Endothelial cell of umbilical vein (primary cell): ENCODE data around the gene SNX22. TPM values are rescaled to one million over a fixed set of nuclear protein-coding genes. Genes with fewer than 3 reads are reported as not detected.

ENCODE experiments used
- BruUV-seq: library from RNA; stranded (reverse); fragments of 400-500 nt; replicated peaks from 2 replicates; lab custom pipeline; 2021; lab: Mats Ljungman, UMichigan
- CTCF ChIA-PET: fragments of 300-600, 350-600 bp; sonication (Branson Sonifier 250); formaldehyde crosslinking; loops from one replicate; lab custom pipeline; 2021; ENCODE audit warnings: antibody characterized with exemption, inconsistent platforms; lab: Charles Lee
- POLR2A ChIA-PET: fragments of 300-600, 350-600 bp; sonication (Branson Sonifier 250); formaldehyde crosslinking; loops from one replicate; lab custom pipeline; 2021; ENCODE audit warnings: antibody characterized with exemption, inconsistent platforms; lab: Charles Lee
- DNase-seq: peaks from one replicate; pipeline ENCODE4 v3.0.0-alpha.2; 2011; ENCODE audit warnings: low read depth, low spot score
- FAIRE-seq: peaks from 2 replicates; lab custom pipeline; 2011; peaks lifted over from hg19 to GRCh38; lab: Jason Lieb, UNC
- H2AFZ ChIP-seq: 2 replicates; pipeline ENCODE4 v1.6.0; 2012; ENCODE audit warnings: low read depth, low read length, control low read depth, inconsistent platforms
- H3K27ac ChIP-seq: 2 replicates; pipeline ENCODE4 v1.5.1; 2011; ENCODE audit warnings: low read depth, mild to moderate bottlenecking, control low read depth, low read length, moderate library complexity; ENCODE audit not compliant: insufficient read depth
- H3K27me3 ChIP-seq, 2 experiments: 2 replicates each; pipeline versions ENCODE4 v1.6.0 to v1.6.1; 2011; ENCODE audit warnings: low read length in 2 of 2, mixed read lengths in 1 of 2; ENCODE audit not compliant: control insufficient read depth in 2 of 2, insufficient read depth in 2 of 2
- H3K36me3 ChIP-seq, 2 experiments: 2 replicates in 1 of 2; 3 replicates in 1 of 2; pipeline ENCODE4 v1.5.1; 2011; ENCODE audit warnings: low read length in 2 of 2, mild to moderate bottlenecking in 1 of 2, moderate library complexity in 1 of 2; ENCODE audit not compliant: control insufficient read depth in 2 of 2, insufficient read depth in 2 of 2; ENCODE audit errors: extremely low read depth in 1 of 2
- H3K4me1 ChIP-seq: 3 replicates; pipeline ENCODE4 v1.5.1; 2011; ENCODE audit warnings: mild to moderate bottlenecking, low read length; ENCODE audit not compliant: control insufficient read depth, insufficient read depth; ENCODE audit errors: extremely low read depth
- H3K4me2 ChIP-seq: 2 replicates; pipeline ENCODE4 v1.6.1; 2011; ENCODE audit warnings: low read length, control low read depth, mixed read lengths; ENCODE audit not compliant: insufficient read depth
- H3K4me3 ChIP-seq, 3 experiments: fragments of 200-600 bp in 1 of 3; sonication (generic), shearing (Covaris generic) in 1 of 3; replicated peaks in 1 of 3; 2 replicates each; pipeline ENCODE4 v1.5.1; 2011 to 2016; ENCODE audit warnings: control low read depth in 3 of 3, low read length in 3 of 3, mild to moderate bottlenecking in 2 of 3, inconsistent platforms in 1 of 3, low read depth in 1 of 3, moderate library complexity in 1 of 3; ENCODE audit not compliant: insufficient read depth in 1 of 3
- H3K79me2 ChIP-seq: 2 replicates; pipeline ENCODE4 v1.6.0; 2012; ENCODE audit warnings: low read length, inconsistent platforms; ENCODE audit not compliant: control insufficient read depth, insufficient read depth
- H3K9ac ChIP-seq: replicated peaks from 2 replicates; pipeline ENCODE3; 2011; ENCODE audit warnings: low read length, control low read depth; ENCODE audit not compliant: insufficient read depth; ENCODE audit errors: extremely low read depth
- H3K9me1 ChIP-seq: replicated peaks from 3 replicates; pipeline ENCODE4 v1.6.0; 2011; ENCODE audit warnings: mild to moderate bottlenecking, low read length; ENCODE audit not compliant: control insufficient read depth, insufficient read depth; ENCODE audit errors: extremely low read depth
- H3K9me3 ChIP-seq: replicated peaks from 2 replicates; pipeline ENCODE4 v1.5.1; 2012; ENCODE audit warnings: low read length, inconsistent platforms; ENCODE audit not compliant: control insufficient read depth, insufficient read depth
- H4K20me1 ChIP-seq: replicated peaks from 2 replicates; pipeline ENCODE3; 2011; ENCODE audit warnings: mild to moderate bottlenecking, low read length; ENCODE audit not compliant: control insufficient read depth, insufficient read depth; ENCODE audit errors: extremely low read depth
- EZH2 ChIP-seq: IDR thresholded peaks from 2 replicates; pipeline ENCODE4 v1.6.1; 2012; ENCODE audit warnings: borderline replicate concordance, low read depth, mild to moderate bottlenecking, moderate library complexity, low read length, inconsistent platforms; ENCODE audit not compliant: severe bottlenecking
- FOS ChIP-seq: IDR thresholded peaks from 2 replicates; pipeline ENCODE4 v1.6.1; 2011; ENCODE audit warnings: mild to moderate bottlenecking, low read length, moderate library complexity, borderline replicate concordance; ENCODE audit not compliant: insufficient read depth
- GATA2 ChIP-seq: IDR thresholded peaks from 2 replicates; pipeline ENCODE4 v1.7.0; 2011; ENCODE audit warnings: low read depth, mild to moderate bottlenecking, moderate library complexity, mixed read lengths, low read length; ENCODE audit not compliant: insufficient read length, insufficient read depth
- JUN ChIP-seq: IDR thresholded peaks from 2 replicates; pipeline ENCODE4 v1.6.1; 2011; ENCODE audit warnings: borderline replicate concordance, low read depth; ENCODE audit not compliant: insufficient read length, insufficient read depth
- MYC ChIP-seq: IDR thresholded peaks from one replicate; pipeline ENCODE4 v1.6.1; 2011; ENCODE audit warnings: mild to moderate bottlenecking, low read depth, low read length
- POLR2A ChIP-seq: IDR thresholded peaks from 2 replicates; pipeline ENCODE4 v1.6.1; 2012; ENCODE audit warnings: low read depth, mild to moderate bottlenecking, control low read depth, low read length
- POLR2AphosphoS5 ChIP-seq: IDR thresholded peaks from 2 replicates; pipeline ENCODE4 v1.6.1; 2012; ENCODE audit warnings: low read depth, mild to moderate bottlenecking, control low read depth, low read length, moderate library complexity; ENCODE audit not compliant: insufficient read depth
- dilution Hi-C: fragments of 300-500 bp; cut with MboI; formaldehyde crosslinking; loops from one replicate; pipeline ENCODE4 v1.15.0; 2019; ENCODE audit warnings: low sequenced_read_pairs; ENCODE audit not compliant: extremely low pct_ligation_motif_present
- intact Hi-C: fragments of 100-400 bp; cut with micrococcal nuclease; formaldehyde crosslinking; loops from one replicate; pipeline ENCODE4 v1.10.0; 2022
- polyA plus RNA-seq, 4 experiments: library from polyadenylated mRNA; depleted of rRNA in 3 of 4; stranded (reverse) in 3 of 4; unstranded in 1 of 4; fragments of >200 nt; gene quantifications; 2 replicates each; pipeline versions ENCODE4 v1.2.1 to v1.2.3, GENCODE V29; 2011 to 2012; ENCODE audit warnings: missing spikeins in 1 of 4
- total RNA-seq: library from RNA; stranded (reverse); gene quantifications from 2 replicates; pipeline ENCODE4 v1.2.3, GENCODE V29; 2021
- TF ChIP-seq, protein P1 (sequence below): IDR thresholded peaks from 2 replicates; pipeline ENCODE4 v1.6.1; 2011; ENCODE audit not compliant: insufficient read depth, insufficient read length
- TF ChIP-seq, protein P2 (sequence below), 2 donors: IDR thresholded peaks; 1 replicate in 1 of 2; 2 replicates in 1 of 2; pipeline ENCODE4 v1.5.1; 2011; ENCODE audit warnings: low read length in 2 of 2, mild to moderate bottlenecking in 2 of 2, moderate library complexity in 2 of 2, control low read depth in 1 of 2, inconsistent platforms in 1 of 2, low read depth in 1 of 2; ENCODE audit not compliant: insufficient read depth in 1 of 2; ENCODE audit errors: extremely low read depth in 1 of 2

SNX22 gene
- total and polyA plus RNA-seq, 2 donors (not counting 3 experiments of a cell fraction or from before 2014, with no cell fraction given) = 0.14 to 0.73 TPM

GRCh38 chr15:64155802-64156651, 4.5 kb downstream of the SNX22 start:
- Histone ChIP-seq H2AFZ (no peak overlapping the region), H3K79me2 (peaks cover 26% of the 10 kb centered on the region), H3K4me2 (no peak overlapping the region), H3K9ac (no peak overlapping the region), H3K4me1 (peaks cover 12% of the 10 kb centered on the region), H3K36me3 (peaks cover 23 to 49% of the 10 kb centered on the region in 2 experiments), H3K9me1 (no peaks in the 10 kb centered on the region), H3K4me3 (no peak overlapping the region), H3K27ac (no peak overlapping the region), H3K9me3 (no peaks in the 10 kb centered on the region), H3K27me3 (peaks cover 5 to 12% of the 10 kb centered on the region in 2 experiments), H4K20me1 (no peaks in the 10 kb centered on the region)
- BruUV-seq = TSS peak; percentile 58
- dilution Hi-C loops (no loop called here), intact Hi-C loops (no loop called here)
- FAIRE-seq (no peak), DNase-seq (no peak)
- POLR2A ChIA-PET = no interaction called here
- no peak for TF ChIP-seq GATA2
- CTCF ChIA-PET = interaction anchor here (4.0 kb wide), 1 partner anchor 7 kb away, joined by 33 read pairs; the partner anchor contains the start of gene PPIB

GRCh38 chr15:64156652-64157331, 5.3 kb downstream of the SNX22 start:
- H3K79me2 ChIP-seq = peaks cover 34% of the 10 kb centered on the region
- CTCF ChIA-PET = no interaction called here
- H3K9ac ChIP-seq = no peak overlapping the region
- no peak overlapping the region for H2AFZ ChIP-seq
- intact Hi-C loops (no loop called here), dilution Hi-C loops (no loop called here)
- no peaks in the 10 kb centered on the region for H3K9me3 ChIP-seq
- H3K4me2 ChIP-seq = no peak overlapping the region
- no peak overlapping the region for H3K4me3 ChIP-seq
- no peak for TF ChIP-seq MYC
- no peak for TF ChIP-seq JUN
- no peak for TF ChIP-seq FOS
- no peak for TF ChIP-seq GATA2
- TF ChIP-seq, protein P1, sequence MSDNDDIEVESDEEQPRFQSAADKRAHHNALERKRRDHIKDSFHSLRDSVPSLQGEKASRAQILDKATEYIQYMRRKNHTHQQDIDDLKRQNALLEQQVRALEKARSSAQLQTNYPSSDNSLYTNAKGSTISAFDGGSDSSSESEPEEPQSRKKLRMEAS = no peak
- no peak for TF ChIP-seq POLR2A
- no peak for TF ChIP-seq POLR2AphosphoS5
- TF ChIP-seq, protein P2, sequence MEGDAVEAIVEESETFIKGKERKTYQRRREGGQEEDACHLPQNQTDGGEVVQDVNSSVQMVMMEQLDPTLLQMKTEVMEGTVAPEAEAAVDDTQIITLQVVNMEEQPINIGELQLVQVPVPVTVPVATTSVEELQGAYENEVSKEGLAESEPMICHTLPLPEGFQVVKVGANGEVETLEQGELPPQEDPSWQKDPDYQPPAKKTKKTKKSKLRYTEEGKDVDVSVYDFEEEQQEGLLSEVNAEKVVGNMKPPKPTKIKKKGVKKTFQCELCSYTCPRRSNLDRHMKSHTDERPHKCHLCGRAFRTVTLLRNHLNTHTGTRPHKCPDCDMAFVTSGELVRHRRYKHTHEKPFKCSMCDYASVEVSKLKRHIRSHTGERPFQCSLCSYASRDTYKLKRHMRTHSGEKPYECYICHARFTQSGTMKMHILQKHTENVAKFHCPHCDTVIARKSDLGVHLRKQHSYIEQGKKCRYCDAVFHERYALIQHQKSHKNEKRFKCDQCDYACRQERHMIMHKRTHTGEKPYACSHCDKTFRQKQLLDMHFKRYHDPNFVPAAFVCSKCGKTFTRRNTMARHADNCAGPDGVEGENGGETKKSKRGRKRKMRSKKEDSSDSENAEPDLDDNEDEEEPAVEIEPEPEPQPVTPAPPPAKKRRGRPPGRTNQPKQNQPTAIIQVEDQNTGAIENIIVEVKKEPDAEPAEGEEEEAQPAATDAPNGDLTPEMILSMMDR (IDR thresholded peaks at IDR 0.05; ENCODE audit: extremely low read depth in 1 of 2, insufficient read depth in 1 of 2, low read depth in 1 of 2, low read length in 2 of 2) = no peak
- TF ChIP-seq EZH2 = no peak
- BruUV-seq = no TSS peak
- no peaks in the 10 kb centered on the region for H3K9me1 ChIP-seq
- H3K27me3 ChIP-seq = peaks cover 5 to 12% of the 10 kb centered on the region in 2 experiments
- peaks cover 10% of the 10 kb centered on the region for H3K4me1 ChIP-seq
- POLR2A ChIA-PET = no interaction called here
- no peak for FAIRE-seq
- DNase-seq = no peak
- no peak overlapping the region for H3K27ac ChIP-seq
- H3K36me3 ChIP-seq = peaks cover 23 to 49% of the 10 kb centered on the region in 2 experiments
- no peaks in the 10 kb centered on the region for H4K20me1 ChIP-seq
